Activated effector memory CD4-positive, alpha-beta T cell treated with anti-CD3 and anti-CD28 coated beads, Interleukin-2, amount 50 U/mL, for 16 hours (primary cell): ENCODE data around the gene TSPAN5.

Experiments
- DNase-seq: peaks from one replicate; pipeline ENCODE4 v3.0.0-alpha.2; 2020

Gene TSPAN5

GRCh38 chr4:98614662-98615061, 43.7 kb downstream of the TSPAN5 start:
- no peak for DNase-seq

DNA sequence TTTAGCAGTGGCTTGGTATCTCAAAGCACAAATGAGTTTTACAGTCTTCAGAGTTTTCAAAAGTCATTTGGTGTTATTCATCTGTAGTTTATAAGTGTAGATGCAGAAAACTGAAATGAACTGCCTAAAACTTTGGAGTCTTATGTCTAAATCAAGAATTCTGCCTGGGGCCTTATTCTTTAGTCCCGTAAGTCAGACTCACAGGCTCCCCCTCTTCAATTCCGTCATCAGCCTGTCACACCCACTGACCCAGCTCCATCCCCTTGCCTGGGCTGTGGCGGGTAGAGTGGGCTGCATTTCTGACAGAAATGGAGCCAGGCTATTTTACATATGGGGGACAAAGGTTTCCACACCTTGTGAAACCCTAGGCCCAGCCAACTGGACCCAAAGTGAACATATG, 44.3 kb downstream of the TSPAN5 start:
- DNase-seq: no peak

GRCh38 chr4:98613453-98614075, 44.8 kb downstream of the TSPAN5 start:
- DNase-seq: no peak

- no peak for DNase-seq
These were observed 45.8 kb downstream of the TSPAN5 start for GRCh38 chr4:98612318-98613250.

- DNase-seq: no peak
These were observed 46.6 kb downstream of the TSPAN5 start for GRCh38 chr4:98611677-98612317.

DNA sequence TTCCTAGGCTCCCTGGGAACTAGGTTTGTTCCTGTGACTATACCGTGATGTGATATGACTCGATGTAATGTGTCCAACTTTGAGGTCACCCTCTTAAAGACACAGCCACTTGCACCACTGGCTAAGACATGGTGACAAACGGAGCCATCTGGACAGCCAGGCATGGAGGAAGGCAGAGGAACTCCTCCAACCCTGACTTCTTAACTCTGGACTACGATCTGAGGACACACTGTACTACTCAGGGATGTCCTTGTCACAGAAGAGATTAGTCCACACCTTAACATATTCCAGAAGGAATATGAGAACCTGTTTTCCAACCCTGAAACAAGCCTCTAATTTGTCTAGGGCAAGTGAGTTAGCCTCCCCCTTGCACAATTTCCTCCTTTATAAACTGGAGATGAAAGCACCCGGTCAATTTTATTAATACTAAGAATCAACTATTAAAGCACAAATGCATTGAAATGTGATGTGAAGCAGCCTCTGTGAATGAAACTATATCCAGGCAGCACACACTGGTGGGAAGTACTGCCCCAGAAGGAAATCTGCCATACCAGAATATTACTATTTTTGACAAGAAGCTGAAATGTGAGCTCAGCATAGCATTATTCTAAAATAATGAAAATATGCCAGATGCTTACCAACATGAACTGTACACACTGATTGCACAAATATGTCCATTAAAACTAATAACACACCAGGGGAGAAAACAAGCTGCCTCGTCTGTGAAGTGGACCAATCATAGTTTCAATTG, 47.3 kb downstream of the TSPAN5 start:
- no peak for DNase-seq

- no peak for DNase-seq
These were observed 48.0 kb downstream of the TSPAN5 start for GRCh38 chr4:98610431-98610830.

DNA sequence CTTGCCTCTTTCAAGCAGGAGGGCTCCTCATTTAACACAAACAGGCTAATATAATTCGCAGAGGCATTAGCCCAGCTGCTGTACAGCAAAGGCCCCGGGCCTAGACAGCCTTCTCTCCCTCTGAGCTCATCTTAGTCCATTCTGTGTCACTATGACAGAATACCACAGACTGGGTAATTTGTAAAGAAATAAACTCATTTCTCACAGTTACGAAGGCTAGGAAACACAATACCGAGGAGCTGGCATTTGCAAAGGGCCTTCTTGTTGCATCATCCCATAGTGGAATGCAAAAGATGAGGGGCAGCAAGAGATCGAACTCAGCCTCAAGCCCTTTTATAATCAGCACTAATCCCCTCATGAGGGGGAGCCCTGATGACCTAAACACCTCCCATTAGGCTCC, 48.5 kb downstream of the TSPAN5 start:
- no peak for DNase-seq

GRCh38 chr4:98608356-98608755, 50.1 kb downstream of the TSPAN5 start:
- no peak for DNase-seq

DNA sequence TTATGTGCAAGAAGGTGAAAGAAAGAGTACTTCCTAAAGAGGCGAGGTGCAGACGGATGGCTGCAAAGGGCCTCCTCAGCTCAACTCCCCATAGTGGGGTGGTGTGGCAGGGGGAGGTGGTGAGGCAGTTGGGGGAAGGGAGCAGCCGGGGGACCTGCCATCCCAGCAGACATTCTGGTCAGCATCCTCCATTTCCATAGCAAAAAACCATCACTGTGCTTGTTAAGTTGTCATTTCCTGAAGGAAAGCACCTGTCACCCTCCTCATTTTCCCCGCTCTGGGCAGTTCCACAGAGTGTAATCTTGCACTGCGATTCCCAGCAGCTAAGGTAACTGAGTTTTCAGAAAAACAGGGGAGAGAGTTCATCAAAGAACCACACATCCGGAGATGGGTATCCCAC, 51.5 kb downstream of the TSPAN5 start:
- DNase-seq: no peak

DNA sequence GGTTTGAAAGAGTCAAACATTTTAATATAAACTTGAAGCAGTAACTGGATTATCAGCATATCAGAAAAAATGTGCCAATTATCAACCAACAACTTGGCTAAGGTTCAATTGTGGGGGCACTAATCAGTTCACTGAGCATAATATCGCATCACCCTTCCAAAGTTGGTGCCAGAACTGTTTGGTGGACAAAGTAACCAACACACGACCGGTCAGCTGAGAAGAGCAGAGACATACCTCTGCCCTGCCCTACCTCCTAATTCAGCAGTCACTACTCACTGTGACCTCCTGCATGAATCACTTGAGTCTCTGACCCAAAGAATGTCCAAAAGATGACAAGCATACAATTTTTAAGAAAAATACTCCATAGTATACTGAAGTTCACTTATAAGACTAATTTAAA, 53.2 kb downstream of the TSPAN5 start:
- no peak for DNase-seq

DNA sequence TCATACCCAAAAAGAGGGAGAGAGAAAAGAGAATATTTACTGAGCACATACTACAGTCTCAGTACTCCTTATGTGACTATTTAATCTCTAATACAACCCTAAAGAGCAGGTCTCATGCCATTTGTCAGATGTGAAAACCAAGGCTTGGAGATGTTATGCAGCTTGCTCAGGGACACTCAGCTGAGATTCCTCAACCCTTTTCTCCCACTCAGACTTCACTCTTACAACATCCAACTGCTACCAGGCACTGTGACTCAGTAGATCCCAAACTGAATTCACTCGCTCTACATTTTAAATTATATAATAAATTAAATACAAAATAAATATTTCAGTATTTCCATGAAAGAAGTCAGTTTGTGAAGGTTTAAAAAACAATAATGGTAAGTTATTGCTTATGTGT, 53.7 kb downstream of the TSPAN5 start:
- no peak for DNase-seq

- DNase-seq: no peak
These were observed 54.5 kb downstream of the TSPAN5 start for GRCh38 chr4:98603683-98604521.

DNA sequence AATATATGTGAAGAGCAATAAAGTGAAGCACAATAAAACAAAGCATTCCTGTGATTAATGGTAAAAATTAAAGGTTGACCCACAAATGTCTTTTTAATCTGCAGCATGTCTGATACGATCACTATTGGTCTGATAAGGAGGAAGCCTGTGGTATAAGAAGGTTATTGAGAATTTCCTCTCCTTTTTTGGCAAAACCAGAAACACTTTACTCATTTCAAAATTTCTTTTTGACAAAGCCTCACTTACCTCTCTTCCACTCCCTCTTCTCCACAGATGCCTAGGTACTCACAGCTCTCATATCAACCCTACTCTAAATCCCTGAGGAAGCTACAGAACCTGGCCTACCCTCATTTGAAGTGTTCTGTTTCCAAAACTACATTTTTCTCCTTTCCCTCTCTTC, 56.1 kb downstream of the TSPAN5 start:
- DNase-seq: no peak

DNA sequence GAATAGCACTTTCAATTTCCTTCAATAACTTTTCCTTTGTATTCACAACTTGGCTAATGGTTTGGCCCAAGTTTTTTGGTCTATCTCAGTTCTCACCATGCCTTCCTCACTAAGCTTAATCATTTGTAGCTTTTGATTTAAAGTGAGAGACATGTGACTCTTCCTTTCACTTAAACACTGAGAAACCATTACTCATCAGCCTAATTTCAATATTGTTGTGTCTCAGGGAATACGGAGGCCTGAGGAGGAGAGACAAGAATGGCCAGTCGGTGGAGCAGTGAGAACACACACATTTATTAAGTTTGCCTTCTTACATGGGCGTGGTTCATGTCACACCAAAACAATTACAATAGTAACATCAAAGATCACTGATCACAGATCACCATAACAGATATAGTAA, 56.7 kb downstream of the TSPAN5 start:
- peak; percentile 67 for DNase-seq

DNA sequence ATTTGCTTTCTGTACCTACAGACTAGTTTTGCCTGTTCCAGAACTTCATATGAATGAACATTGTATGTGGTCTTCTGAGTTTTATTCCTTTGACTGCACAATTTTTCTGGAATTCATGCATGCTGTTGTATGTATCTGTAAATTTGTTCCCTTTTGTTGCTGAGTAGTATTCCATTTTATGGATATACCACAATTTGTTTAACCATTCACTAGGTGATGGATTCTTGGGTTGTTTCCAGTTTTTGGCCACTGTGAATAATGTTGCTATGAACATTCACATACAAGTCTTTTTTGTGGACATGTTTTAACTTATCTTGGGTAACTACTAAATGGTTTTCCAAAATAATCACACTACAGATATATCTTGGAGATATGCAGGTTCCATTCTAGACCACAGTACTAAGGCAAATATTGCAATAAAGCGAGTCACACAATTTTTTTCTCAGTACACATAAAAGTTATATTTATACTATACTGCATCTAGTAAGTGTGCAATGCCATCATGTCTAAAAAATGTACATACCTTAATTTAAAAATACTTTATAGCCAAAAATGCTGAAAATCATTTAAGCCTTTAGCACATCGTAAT, 58.7 kb downstream of the TSPAN5 start:
- DNase-seq: no peak

GRCh38 chr4:98586962-98587354, 71.5 kb downstream of the TSPAN5 start:
- no peak for DNase-seq

DNA sequence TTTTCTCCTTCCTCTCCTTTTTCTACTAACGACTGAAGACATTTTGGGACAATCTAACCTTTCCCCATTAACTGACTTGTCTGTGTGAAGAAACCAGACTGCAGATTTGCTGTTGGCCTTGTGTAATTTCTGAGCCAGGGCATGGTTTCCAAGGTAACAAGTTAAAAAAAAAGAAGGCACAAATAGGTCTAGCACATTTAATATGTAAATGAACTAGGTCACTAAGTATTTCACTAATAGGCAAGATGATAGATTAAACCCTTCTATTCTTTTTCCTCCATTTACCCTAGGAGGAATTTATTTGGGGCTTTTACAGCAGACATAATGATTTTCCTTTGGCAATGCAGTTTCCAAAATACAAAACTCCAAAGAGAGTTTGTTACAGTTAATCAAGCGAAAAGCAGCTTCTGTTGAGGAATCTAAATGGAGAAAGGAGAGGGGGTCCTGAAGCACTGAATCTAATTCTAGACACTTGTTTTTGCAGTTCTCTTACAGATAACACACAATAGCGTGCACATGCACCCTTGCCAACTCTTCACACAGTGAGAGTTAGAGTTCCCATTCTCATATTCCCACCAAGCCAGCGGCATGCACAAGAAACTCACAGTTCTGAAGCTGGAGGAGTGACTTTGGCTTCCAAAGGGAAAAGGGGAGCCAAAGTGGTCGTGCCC, 72.0 kb downstream of the TSPAN5 start:
- no peak for DNase-seq

DNA sequence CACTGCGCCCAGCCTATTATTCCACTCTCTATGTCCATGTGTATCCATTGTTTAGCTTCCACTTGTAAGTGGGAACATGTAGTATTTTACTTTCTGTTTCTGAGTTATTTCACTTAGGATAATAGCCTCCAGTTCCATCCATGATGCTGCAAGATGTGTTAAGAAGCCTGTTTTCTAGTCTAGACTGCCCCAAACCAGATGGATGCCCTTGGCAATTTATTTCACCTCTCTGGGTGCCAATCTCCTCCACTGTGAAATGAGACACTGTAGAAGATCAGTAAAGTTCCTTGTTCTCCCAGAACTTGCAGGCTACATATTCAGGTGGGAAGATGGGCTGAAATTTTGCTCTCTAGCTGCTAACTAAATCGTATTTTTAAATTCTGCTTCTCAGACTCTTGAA, 72.8 kb downstream of the TSPAN5 start:
- no peak for DNase-seq

DNA sequence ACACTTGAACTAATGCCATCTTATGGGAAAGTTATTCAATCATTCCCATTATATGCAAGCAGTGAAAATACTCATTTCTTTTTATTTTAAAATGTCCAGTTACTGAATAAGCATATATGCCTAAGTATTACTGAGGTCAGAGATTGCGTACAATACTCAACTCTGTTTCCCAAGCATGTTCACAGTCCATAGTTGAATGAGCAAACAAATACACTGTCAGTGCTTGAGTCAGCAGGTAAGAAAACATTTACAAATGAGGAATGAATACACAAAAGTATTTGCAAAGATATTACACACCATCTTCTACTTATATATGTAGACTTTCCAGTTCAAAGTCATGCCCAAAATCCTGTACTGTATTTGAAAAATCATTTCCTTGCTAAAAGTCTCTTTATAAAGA, 74.1 kb downstream of the TSPAN5 start:
- DNase-seq: no peak

DNA sequence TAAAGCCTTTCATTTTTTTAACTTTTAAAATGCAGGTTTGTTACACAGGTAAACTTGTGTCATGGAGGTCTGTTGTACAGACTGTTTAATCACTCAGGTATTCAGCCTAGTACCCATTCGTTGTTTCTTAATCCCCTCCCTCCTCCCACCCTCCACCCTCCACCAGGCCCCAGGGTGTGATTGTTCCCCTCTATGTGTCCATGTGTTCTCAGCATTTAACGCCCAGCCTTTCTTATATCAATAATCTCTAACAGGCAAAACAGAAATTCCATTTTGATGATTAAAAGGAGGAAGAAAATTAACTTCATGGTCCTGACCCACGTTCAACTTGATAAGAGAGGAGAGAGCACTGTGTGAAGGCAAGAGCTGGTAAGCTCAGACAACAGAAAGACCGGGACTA, 75.1 kb downstream of the TSPAN5 start:
- no peak for DNase-seq
